Breast epithelium (tissue), 4 donors: Measurements from ENCODE around the gene TMEM43. TPM values are rescaled to one million over a fixed set of nuclear protein-coding genes. Genes with fewer than 3 reads are reported as not detected.

Experiments used
- DNase-seq, 2 donors: peaks; one replicate each; pipeline ENCODE4 v3.0.0-alpha.2; 2019; ENCODE audit warnings: low spot score in 2 of 2
- H3K27ac ChIP-seq, 2 donors: fragments of 200-600 bp; sonication (generic) in 1 of 2; one replicate each; pipeline ENCODE4 v1.5.1; 2016 to 2019; ENCODE audit warnings: mild to moderate bottlenecking in 1 of 2
- H3K27me3 ChIP-seq, 2 donors: fragments of 200-600 bp; sonication (generic) in 1 of 2; one replicate each; pipeline versions ENCODE4 v1.5.1 to v1.6.0; 2017 to 2019; ENCODE audit warnings: control low read depth in 1 of 2, mild to moderate bottlenecking in 1 of 2
- H3K36me3 ChIP-seq: fragments of 200-600 bp; one replicate; pipeline ENCODE4 v1.5.1; 2019
- H3K4me1 ChIP-seq, 2 donors: fragments of 200-600 bp; sonication (generic); one replicate each; pipeline ENCODE4 v1.5.1; 2016 to 2019; ENCODE audit warnings: control low read depth in 1 of 2
- H3K4me3 ChIP-seq, 3 donors: fragments of 200-600 bp; sonication (generic); 1 replicate in 2 of 3; 2 replicates in 1 of 3; pipeline ENCODE4 v1.5.1; 2016 to 2019; ENCODE audit warnings: mild to moderate bottlenecking in 3 of 3, moderate library complexity in 2 of 3
- H3K9me3 ChIP-seq, 2 donors: fragments of 200-600 bp; sonication (generic) in 1 of 2; one replicate each; pipeline ENCODE4 v1.5.1; 2016 to 2019; ENCODE audit warnings: control low read depth in 1 of 2
- CTCF ChIP-seq, 3 donors: fragments of 450-650 bp; IDR thresholded peaks; one replicate each; pipeline ENCODE4 v1.5.1; 2016 to 2017; ENCODE audit warnings: antibody characterized with exemption in 3 of 3, mild to moderate bottlenecking in 3 of 3, moderate library complexity in 3 of 3
- POLR2A ChIP-seq: fragments of 450-650 bp; IDR thresholded peaks from one replicate; pipeline ENCODE4 v1.6.1; 2016; ENCODE audit warnings: antibody characterized with exemption, mild to moderate bottlenecking, moderate library complexity
- POLR2AphosphoS5 ChIP-seq, 3 donors: sonication (generic); formaldehyde crosslinking; IDR thresholded peaks; one replicate each; pipeline ENCODE4 v1.6.1; 2017; ENCODE audit warnings: antibody characterized with exemption in 3 of 3
- intact Hi-C: fragments of 100-400 bp; cut with DNase I; formaldehyde crosslinking; loops from one replicate; pipeline ENCODE4 v1.15.1; 2023; ENCODE audit warnings: low total_unique reads
- total RNA-seq, 3 donors: library from RNA; depleted of rRNA; stranded (reverse); fragments of >200 nt; gene quantifications; one replicate each; pipeline ENCODE4 v1.1.0, GENCODE V29; 2016

TMEM43 gene
- total RNA-seq, 3 donors from 2014 or later, result 90.5 to 170 (median 93.4) TPM

- Histone ChIP-seq H3K36me3 (no peaks in the 10 kb centered on the region), H3K27ac (peak overlapping the region; percentile 97 to 98), H3K27me3 (no peaks in the 10 kb centered on the region), H3K4me3 (peak overlapping the region; percentile 89 to 99 (median 95)), H3K9me3 (no peaks in the 10 kb centered on the region), H3K4me1 (peaks cover 0 to 23% of the 10 kb centered on the region in 2 donors)
- TF ChIP-seq POLR2AphosphoS5 (IDR thresholded peaks at IDR 0.05) (no peak), POLR2A (no peak), CTCF (IDR thresholded peaks at IDR 0.05) (no peak)
- DNase-seq, result no peak
- intact Hi-C loops, result loop anchor here (5.0 to 10.0 kb wide), 2 partner anchors 232 to 1230 kb away; no protein-coding TSS in a partner anchor
These were observed 2.1 kb downstream of the TMEM43 start for GRCh38 chr3:14126887-14127505.

GRCh38 chr3:14127516-14128161 is 2.8 kb downstream of the TMEM43 start:
- peak overlapping the region in 1 of 2 donors; percentile 98 for H3K27ac ChIP-seq
- intact Hi-C loops, result loop anchor here (5.0 to 10.0 kb wide), 2 partner anchors 233 to 1230 kb away; no protein-coding TSS in a partner anchor
- H3K9me3 ChIP-seq, result no peaks in the 10 kb centered on the region
- H3K27me3 ChIP-seq, result no peaks in the 10 kb centered on the region
- DNase-seq, result no peak
- no peak for TF ChIP-seq POLR2A
- no peak for TF ChIP-seq CTCF (IDR thresholded peaks at IDR 0.05)
- no peak for TF ChIP-seq POLR2AphosphoS5 (IDR thresholded peaks at IDR 0.05)
- peaks cover 0 to 23% of the 10 kb centered on the region in 2 donors for H3K4me1 ChIP-seq
- H3K36me3 ChIP-seq, result no peaks in the 10 kb centered on the region
- peak overlapping the region in 1 of 3 donors; percentile 89 for H3K4me3 ChIP-seq

- H3K4me1 ChIP-seq, result peaks cover 0 to 14% of the 10 kb centered on the region in 2 donors
- no peaks in the 10 kb centered on the region for H3K27me3 ChIP-seq
- peaks cover 4% of the 10 kb centered on the region for H3K36me3 ChIP-seq
- no peak overlapping the region for H3K27ac ChIP-seq
- no peak for DNase-seq
- no peak for TF ChIP-seq POLR2AphosphoS5 (IDR thresholded peaks at IDR 0.05)
- TF ChIP-seq POLR2A, result no peak
- intact Hi-C loops, result loop anchor here (5.0 to 10.0 kb wide), 2 partner anchors 234 to 1231 kb away; no protein-coding TSS in a partner anchor
- H3K4me3 ChIP-seq, result no peak overlapping the region
- no peaks in the 10 kb centered on the region for H3K9me3 ChIP-seq
These were observed 3.9 kb downstream of the TMEM43 start for GRCh38 chr3:14128724-14129123.

- Histone ChIP-seq H3K36me3 (peaks cover 8% of the 10 kb centered on the region), H3K4me1 (peaks cover 0 to 13% of the 10 kb centered on the region in 2 donors), H3K27me3 (no peaks in the 10 kb centered on the region), H3K9me3 (no peaks in the 10 kb centered on the region), H3K27ac (no peak overlapping the region), H3K4me3 (no peak overlapping the region)
- intact Hi-C loops, result loop anchor here (5.0 to 10.0 kb wide), 2 partner anchors 234 to 1232 kb away; no protein-coding TSS in a partner anchor
- no peak for TF ChIP-seq POLR2A
- no peak for TF ChIP-seq CTCF (IDR thresholded peaks at IDR 0.05)
- no peak for TF ChIP-seq POLR2AphosphoS5 (IDR thresholded peaks at IDR 0.05)
- DNase-seq, result no peak
These were observed 4.4 kb downstream of the TMEM43 start for GRCh38 chr3:14129296-14129695.

GRCh38 chr3:14130230-14130629 is 5.4 kb downstream of the TMEM43 start:
- H3K27me3 ChIP-seq, result no peaks in the 10 kb centered on the region
- no peak for DNase-seq
- H3K36me3 ChIP-seq, result peaks cover 8% of the 10 kb centered on the region
- TF ChIP-seq CTCF (IDR thresholded peaks at IDR 0.05), result no peak
- TF ChIP-seq POLR2A, result no peak
- no peak for TF ChIP-seq POLR2AphosphoS5 (IDR thresholded peaks at IDR 0.05)
- intact Hi-C loops, result no loop called here
- H3K9me3 ChIP-seq, result no peaks in the 10 kb centered on the region
- H3K4me3 ChIP-seq, result no peak overlapping the region
- H3K4me1 ChIP-seq, result peaks cover 0 to 13% of the 10 kb centered on the region in 2 donors
- no peak overlapping the region for H3K27ac ChIP-seq
